ENCODE results near the gene DSEL.

DSEL gene

GRCh38 chr18:67485655-67486054, 30.9 kb downstream of the DSEL start:
- no peak for TF ChIP-seq CTCF (IDR thresholded peaks at IDR 0.05; ENCODE audit: low read depth, low read length)
- no peak overlapping the region for H3K4me3 ChIP-seq (replicated peaks in 1 of 2; ENCODE audit: low read depth in 2 of 2, low read length in 2 of 2)
- DNase-seq (ENCODE audit: low read depth in 2 of 2), result no peak

GRCh38 chr18:67484458-67484857, 32.1 kb downstream of the DSEL start:
- no peak for DNase-seq (ENCODE audit: low read depth in 2 of 2)
- TF ChIP-seq CTCF (IDR thresholded peaks at IDR 0.05; ENCODE audit: low read depth, low read length), result no peak
- H3K4me3 ChIP-seq (replicated peaks in 1 of 2; ENCODE audit: low read depth in 2 of 2, low read length in 2 of 2), result no peak overlapping the region

- no peak for TF ChIP-seq CTCF (IDR thresholded peaks at IDR 0.05; ENCODE audit: low read depth, low read length)
- DNase-seq (ENCODE audit: low read depth in 2 of 2), result no peak
- no peak overlapping the region for H3K4me3 ChIP-seq (replicated peaks in 1 of 2; ENCODE audit: low read depth in 2 of 2, low read length in 2 of 2)
These were observed 32.6 kb downstream of the DSEL start for GRCh38 chr18:67483952-67484351.

GRCh38 chr18:67483237-67483636, 33.3 kb downstream of the DSEL start:
- no peak for TF ChIP-seq CTCF (IDR thresholded peaks at IDR 0.05; ENCODE audit: low read depth, low read length)
- no peak overlapping the region for H3K4me3 ChIP-seq (replicated peaks in 1 of 2; ENCODE audit: low read depth in 2 of 2, low read length in 2 of 2)
- DNase-seq (ENCODE audit: low read depth in 2 of 2), result peak in 1 of 2 donors; percentile 17

- TF ChIP-seq CTCF (IDR thresholded peaks at IDR 0.05; ENCODE audit: low read depth, low read length), result no peak
- no peak overlapping the region for H3K4me3 ChIP-seq (replicated peaks in 1 of 2; ENCODE audit: low read depth in 2 of 2, low read length in 2 of 2)
- no peak for DNase-seq (ENCODE audit: low read depth in 2 of 2)
These were observed 38.3 kb downstream of the DSEL start for GRCh38 chr18:67478249-67478648.

GRCh38 chr18:67477522-67477921, 39.0 kb downstream of the DSEL start:
- TF ChIP-seq CTCF (IDR thresholded peaks at IDR 0.05; ENCODE audit: low read depth, low read length), result no peak
- no peak overlapping the region for H3K4me3 ChIP-seq (replicated peaks in 1 of 2; ENCODE audit: low read depth in 2 of 2, low read length in 2 of 2)
- DNase-seq (ENCODE audit: low read depth in 2 of 2), result no peak

GRCh38 chr18:67476585-67476984, 39.9 kb downstream of the DSEL start:
- TF ChIP-seq CTCF (IDR thresholded peaks at IDR 0.05; ENCODE audit: low read depth, low read length), result no peak
- DNase-seq (ENCODE audit: low read depth in 2 of 2), result peak; percentile 21 to 23
- H3K4me3 ChIP-seq (replicated peaks in 1 of 2; ENCODE audit: low read depth in 2 of 2, low read length in 2 of 2), result no peak overlapping the region
